ENCODE results near the gene UNC80.

UNC80 gene

GRCh38 chr2:209808521-209808920, 36.9 kb downstream of the UNC80 start:
- DNase-seq: no peak

DNA sequence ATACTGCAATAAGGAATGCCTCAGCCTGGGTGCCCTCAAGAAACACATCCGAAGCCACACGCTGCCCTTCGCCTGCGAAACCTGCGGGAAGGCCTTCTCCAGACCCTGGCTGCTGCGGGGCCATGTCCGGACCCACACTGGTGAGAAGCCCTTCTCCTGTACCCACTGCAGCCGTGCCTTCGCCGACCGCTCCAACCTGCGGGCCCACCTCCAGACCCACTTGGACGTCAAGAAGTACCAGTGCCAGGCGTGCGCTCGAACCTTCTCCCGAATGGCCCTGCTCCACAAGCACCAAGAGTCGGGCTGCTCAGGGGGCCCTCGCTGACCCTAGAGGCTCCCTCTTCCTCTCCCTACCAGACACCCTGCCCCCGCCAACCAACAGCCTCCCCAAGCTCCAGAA, 37.6 kb downstream of the UNC80 start:
- DNase-seq: no peak

- DNase-seq: no peak
Observed at GRCh38 chr2:209817844-209818271, 46.2 kb downstream of the UNC80 start.

DNA sequence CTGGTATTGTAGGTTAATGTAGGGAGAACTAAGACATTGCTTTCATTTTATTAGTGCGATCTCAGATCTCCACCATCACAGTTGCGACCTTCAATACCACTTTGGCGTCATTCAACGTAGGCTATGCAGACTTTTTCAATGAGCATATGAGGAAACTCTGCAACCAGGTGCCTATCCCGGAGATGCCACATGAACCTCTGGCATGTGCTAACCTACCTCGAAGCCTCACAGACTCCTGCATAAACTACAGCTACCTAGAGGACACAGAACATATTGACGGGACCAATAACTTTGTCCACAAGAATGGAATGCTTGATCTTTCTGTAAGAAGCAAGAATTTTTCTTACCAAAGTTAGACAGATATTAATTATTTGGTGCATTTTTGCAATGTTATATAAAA, 47.3 kb downstream of the UNC80 start:
- no peak for DNase-seq

- no peak for DNase-seq
Observed at GRCh38 chr2:209821806-209822205, 50.2 kb downstream of the UNC80 start.

- DNase-seq: no peak
Observed at GRCh38 chr2:209823484-209823883, 51.9 kb downstream of the UNC80 start.

GRCh38 chr2:209824391-209824790, 52.8 kb downstream of the UNC80 start:
- DNase-seq: no peak

- DNase-seq: no peak
Observed at GRCh38 chr2:209830722-209831465, 59.3 kb downstream of the UNC80 start.

- no peak for DNase-seq
Observed at GRCh38 chr2:209834767-209835166, 63.1 kb downstream of the UNC80 start.

DNA sequence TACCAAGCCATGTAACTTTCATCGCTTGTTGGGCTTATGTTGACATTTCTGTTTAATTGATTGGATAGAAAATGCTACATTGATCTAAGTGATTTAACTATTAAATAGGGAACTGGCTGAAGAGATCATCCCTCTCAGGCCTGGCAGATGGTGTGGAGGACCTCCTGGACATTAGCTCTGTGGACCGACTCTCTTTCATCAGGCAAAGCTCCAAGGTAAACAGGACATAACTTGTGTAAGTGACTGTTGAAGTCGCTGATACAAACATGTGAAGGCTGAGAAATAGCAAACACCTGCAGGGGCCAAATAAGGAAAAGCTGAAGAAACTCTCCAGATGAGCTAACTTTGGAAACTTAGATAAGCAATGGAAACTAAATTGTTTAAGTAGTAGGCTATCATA, 68.8 kb downstream of the UNC80 start:
- DNase-seq: no peak

DNA sequence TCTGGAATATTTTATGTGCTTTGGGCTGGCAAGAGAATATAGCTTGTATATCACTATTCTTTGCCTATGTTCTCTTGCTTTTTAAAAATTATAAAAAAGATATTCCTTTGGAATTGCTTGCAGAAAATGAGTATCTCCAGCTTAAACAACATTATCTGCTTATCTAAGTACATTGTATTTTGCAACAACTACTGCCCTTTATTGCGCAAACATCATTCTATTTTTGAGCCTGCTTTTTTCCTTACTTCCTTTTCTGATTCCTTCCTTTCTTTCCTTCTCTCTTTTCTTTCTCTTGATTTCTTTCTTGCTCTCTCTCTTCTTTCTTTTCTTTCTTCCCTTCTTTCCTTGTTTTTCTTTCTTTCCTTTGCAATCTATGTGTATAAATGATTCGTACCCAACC, 74.0 kb downstream of the UNC80 start:
- DNase-seq: no peak

DNA sequence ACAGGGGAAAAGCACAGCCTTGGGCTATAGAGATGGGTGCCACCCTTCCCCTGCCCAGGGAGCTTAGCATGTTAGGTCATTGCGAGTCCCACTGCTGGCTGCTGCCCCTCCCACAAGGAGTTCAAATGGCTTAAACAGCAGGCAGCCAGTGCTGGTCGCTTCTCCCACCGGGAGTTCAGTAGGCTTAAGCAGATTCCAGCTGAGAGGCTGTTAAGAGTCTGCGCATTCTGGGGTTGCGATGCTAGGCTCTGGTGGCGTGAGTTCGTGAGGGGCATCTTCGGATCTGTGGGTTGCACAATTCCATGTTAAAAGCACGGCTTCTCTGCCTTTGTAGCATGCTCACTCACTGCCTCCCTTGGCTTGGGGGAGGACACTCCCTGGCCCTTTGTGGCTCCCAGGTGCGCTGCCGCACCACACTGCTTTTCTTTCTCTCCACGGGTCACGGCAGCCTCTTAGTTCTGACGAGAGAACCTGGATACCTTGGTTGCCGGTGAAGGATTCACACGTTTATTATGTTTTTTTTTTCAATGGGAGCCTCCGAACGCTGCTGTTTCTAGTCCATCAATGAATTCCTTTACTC, 93.2 kb downstream of the UNC80 start:
- DNase-seq: no peak

GRCh38 chr2:209868271-209868994, 96.8 kb downstream of the UNC80 start:
- DNase-seq: no peak

DNA sequence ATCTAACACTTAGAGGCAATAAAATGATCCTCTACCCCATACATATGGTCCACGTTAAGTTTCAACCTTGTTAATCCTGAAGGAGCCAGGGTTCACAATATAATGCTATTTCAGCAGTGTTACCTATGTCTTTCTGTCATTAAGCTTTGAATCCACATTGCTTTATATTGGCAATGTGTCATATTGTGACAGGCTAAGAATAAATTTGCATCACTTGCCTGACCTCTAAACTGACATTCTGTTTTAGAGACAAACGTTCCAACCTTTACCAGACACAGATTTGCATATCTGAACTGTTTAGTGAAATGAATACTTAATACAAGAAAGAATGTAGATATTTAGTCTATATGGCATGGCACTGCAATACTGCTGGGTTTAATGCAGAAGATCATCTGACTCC, 98.4 kb downstream of the UNC80 start:
- DNase-seq: no peak

GRCh38 chr2:209872675-209873074, 101.0 kb downstream of the UNC80 start:
- no peak for DNase-seq

GRCh38 chr2:209875270-209875669, 103.6 kb downstream of the UNC80 start:
- DNase-seq: no peak

GRCh38 chr2:209876211-209876610, 104.6 kb downstream of the UNC80 start:
- no peak for DNase-seq

- no peak for DNase-seq
Observed at GRCh38 chr2:209878701-209879100, 107.1 kb downstream of the UNC80 start.

- no peak for DNase-seq
Observed at GRCh38 chr2:209900638-209901037, 129.0 kb downstream of the UNC80 start.

- no peak for DNase-seq
Observed at GRCh38 chr2:209901172-209901571, 129.5 kb downstream of the UNC80 start.

DNA sequence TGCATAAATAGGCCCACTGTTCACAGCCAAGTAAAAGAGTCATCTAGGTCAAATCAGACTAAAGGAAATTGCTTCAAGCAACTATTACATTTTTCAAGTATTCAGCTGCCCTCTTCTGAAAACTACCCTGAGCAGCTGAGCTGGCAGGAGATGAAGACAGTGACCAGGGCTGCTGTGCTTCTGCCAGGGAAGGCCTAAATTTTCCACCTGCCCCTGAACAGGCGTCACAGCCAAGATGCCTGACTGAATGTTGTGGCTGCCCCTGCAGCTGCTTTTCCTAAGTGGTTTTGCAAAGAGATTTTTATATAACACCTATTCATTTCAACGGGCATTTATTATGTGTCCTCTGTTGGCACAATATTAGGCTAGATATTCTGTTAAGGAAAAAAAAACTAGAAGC, 134.1 kb downstream of the UNC80 start:
- DNase-seq: no peak

DNA sequence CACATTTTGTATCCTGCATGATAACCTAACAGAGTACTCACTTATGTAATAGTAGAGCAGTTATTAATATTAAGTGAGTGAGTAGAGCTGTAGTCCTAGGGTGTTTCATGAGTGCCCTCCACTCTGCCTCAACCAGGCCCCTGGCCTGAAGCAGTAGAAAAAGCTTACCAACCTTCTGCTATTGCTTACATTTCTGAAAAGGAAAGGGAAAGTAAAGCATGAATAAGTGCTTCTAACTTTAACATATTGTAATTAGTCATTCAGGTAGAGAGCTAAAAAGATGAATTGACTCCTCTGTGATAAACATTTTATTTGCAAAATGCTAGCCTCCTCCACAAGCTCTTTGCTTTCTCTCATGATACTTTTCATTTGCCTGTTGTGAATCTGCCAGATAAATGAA, 136.1 kb downstream of the UNC80 start:
- no peak for DNase-seq

DNA sequence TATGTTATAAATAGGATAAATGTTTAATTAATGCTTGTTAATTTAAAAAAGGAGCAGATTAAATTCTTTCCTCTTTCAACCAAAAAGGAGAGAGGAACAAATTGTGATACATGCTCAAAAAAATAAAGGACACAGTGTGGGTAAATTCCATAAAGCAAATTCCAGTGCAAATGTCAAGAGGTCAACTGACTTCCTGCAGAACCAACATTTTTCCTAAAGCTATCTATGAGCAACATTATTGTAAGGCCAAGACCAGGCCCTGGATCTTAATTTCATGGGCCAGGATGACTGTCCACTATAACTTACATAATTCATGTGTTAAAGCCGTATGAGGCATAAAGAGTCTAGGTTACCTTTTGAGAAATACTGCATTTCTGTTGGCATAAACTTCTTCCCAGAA, 136.9 kb downstream of the UNC80 start:
- DNase-seq: no peak

DNA sequence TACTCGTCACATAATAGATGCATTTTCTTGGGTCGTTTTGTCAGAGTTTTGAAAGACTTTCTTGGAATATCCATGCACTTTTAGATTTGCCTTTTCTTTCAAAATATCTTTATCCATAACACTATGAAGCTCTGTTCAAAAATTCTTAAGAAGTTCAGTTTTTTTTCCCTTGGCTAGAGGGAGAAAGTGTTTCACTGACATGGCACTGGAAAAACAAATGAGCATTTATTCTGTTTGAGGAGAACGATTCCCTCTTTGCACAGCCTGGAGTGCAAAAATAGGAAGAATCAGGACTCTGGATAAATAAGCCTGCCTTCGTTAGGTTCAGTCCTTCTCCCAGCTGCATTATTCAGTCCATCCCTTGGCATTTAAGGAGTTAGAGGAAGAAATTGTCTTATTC, 139.9 kb downstream of the UNC80 start:
- DNase-seq: no peak

Measured in activated CD8-positive, alpha-beta memory T cell treated with anti-CD3 and anti-CD28 coated beads for 24 hours (primary cell).